Karpas-422 (cell line): ENCODE measurements around the gene SMARCC2. TPM values are rescaled to one million over a fixed set of nuclear protein-coding genes. Genes with fewer than 3 reads are reported as not detected.
"Not testable (repeated sequence)": the region's sequence is repeated elsewhere in the genome, so short reads cannot be mapped to it uniquely, and the experiment has no call there.

Source experiments
- DNase-seq: peaks from one replicate; pipeline ENCODE4 v3.0.0-alpha.2; 2015
- H2AFZ ChIP-seq: fragments of 200-600 bp; sonication (generic); 2 replicates; pipeline ENCODE4 v1.6.1; 2014; ENCODE audit warnings: antibody characterized with exemption, low read length, mixed read lengths
- H3K27ac ChIP-seq: fragments of 200-600 bp; sonication (generic); 2 replicates; pipeline ENCODE4 v1.5.1; 2014; ENCODE audit warnings: mild to moderate bottlenecking, low read length, moderate library complexity
- H3K27me3 ChIP-seq: fragments of 200-600 bp; sonication (generic); 2 replicates; pipeline ENCODE4 v1.6.1; 2014; ENCODE audit warnings: low read length, mixed read lengths
- H3K36me3 ChIP-seq: fragments of 200-600 bp; sonication (generic); 2 replicates; pipeline ENCODE4 v1.6.1; 2014; ENCODE audit warnings: low read length, mixed read lengths; ENCODE audit not compliant: insufficient read depth
- H3K4me1 ChIP-seq: fragments of 200-600 bp; sonication (generic); 2 replicates; pipeline ENCODE4 v1.6.1; 2014; ENCODE audit warnings: mild to moderate bottlenecking, low read length, mixed read lengths
- H3K4me2 ChIP-seq: fragments of 200-600 bp; sonication (generic); 2 replicates; pipeline ENCODE4 v1.6.1; 2014; ENCODE audit warnings: low read length, low read depth, mild to moderate bottlenecking; ENCODE audit not compliant: poor library complexity, severe bottlenecking
- H3K4me3 ChIP-seq: fragments of 200-600 bp; sonication (generic); 2 replicates; pipeline ENCODE4 v1.5.1; 2014; ENCODE audit warnings: mild to moderate bottlenecking, antibody characterized with exemption, low read length, mixed read lengths
- H3K79me2 ChIP-seq: fragments of 200-600 bp; sonication (generic); 2 replicates; pipeline ENCODE4 v1.6.1; 2014; ENCODE audit warnings: mild to moderate bottlenecking, low read length, mixed read lengths
- H3K9ac ChIP-seq: fragments of 200-600 bp; sonication (generic); 2 replicates; pipeline ENCODE4 v1.6.0; 2014; ENCODE audit warnings: low read length
- H3K9me2 ChIP-seq: fragments of 200-600 bp; sonication (generic), shearing (Covaris generic); replicated peaks from 2 replicates; pipeline ENCODE4 v1.6.0; 2014; ENCODE audit warnings: mild to moderate bottlenecking, low read length, moderate library complexity; ENCODE audit not compliant: insufficient read depth
- H3K9me3 ChIP-seq: fragments of 300-700, 200-600 bp; sonication (generic); 2 replicates; pipeline ENCODE4 v1.6.1; 2014; ENCODE audit warnings: low read length, mixed read lengths
- H4K20me1 ChIP-seq: fragments of 200-600 bp; sonication (generic); 2 replicates; pipeline ENCODE4 v1.6.1; 2014; ENCODE audit warnings: mild to moderate bottlenecking, antibody characterized with exemption, low read length, low read depth; ENCODE audit not compliant: insufficient read depth
- total RNA-seq: library from RNA; depleted of rRNA; stranded (reverse); fragments of >200 nt; shearing (Covaris generic); gene quantifications from 2 replicates; pipeline ENCODE4 v1.2.3, GENCODE V29; 2014; ENCODE audit warnings: low replicate concordance; rRNA removed

SMARCC2 gene
- total RNA-seq, 1 experiment from 2014 or later, result 26.2 TPM

DNA sequence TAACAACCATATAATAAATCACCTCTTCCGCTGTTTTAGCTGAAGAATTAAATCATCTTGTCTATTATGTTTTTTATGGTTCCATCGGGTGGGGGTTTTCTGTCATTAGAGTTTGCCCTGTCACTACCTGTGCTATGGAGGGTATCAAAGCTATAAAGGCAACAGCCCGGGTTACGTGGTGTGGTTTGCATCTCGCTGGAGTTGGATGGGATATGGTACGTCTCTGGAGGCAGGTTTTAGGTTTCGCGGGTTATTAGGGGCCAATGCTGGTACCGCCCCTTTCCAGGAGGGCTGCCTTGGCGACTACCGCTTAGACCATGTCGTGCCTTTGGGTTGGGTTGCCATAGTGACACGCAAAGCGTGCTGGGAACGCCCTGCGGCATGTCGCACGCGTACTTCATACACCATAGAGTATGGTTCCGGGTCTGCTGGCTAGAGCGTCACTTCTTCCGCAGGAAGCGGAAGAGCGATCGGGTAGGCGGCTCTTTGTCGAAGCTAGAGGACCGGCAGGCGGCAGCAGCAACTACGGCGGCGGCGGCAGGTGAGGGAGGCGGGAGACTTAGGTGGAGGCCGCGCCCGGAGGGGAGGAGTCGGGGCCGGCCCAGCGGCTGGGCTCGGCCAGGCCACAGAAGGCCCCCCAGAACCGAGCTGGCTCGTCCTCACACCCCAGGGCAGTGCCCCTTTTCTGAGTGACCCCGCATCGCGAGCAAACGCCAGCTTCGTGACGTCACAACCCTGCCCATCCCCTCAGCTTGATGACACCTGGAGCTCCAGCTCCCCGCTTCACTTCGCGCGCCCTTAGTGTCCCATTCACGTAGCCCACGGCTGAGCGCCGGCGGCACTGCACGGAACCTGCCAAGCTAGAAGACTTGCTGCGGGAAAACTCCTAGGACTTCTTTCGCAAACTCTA, 71.2 kb downstream of the SMARCC2 start, which contains the start of gene ZC3H10:
Gene ZC3H10, plus strand, starts transcription at position 489 of the 910 bp plus-strand sequence. CDS start 2,297 bp downstream, outside the sequence.
- Histone ChIP-seq H3K4me2 (peak within 1 kb of the TSS; percentile 94), H3K9ac (peak within 1 kb of the TSS; percentile 85), H3K9me2 (no peaks in the 10 kb centered on the region), H4K20me1 (no peaks in the 10 kb centered on the region), H3K9me3 (no peaks in the 10 kb centered on the region), H3K79me2 (peaks cover 28% of the 10 kb centered on the region), H2AFZ (no peak within 1 kb of the TSS), H3K4me1 (peaks cover 25% of the 10 kb centered on the region), H3K27ac (peak within 1 kb of the TSS; percentile 93), H3K36me3 (peaks cover 16% of the 10 kb centered on the region), H3K27me3 (no peaks in the 10 kb centered on the region), H3K4me3 (peak within 1 kb of the TSS; percentile 90)
- peak; percentile 100 for DNase-seq

DNA sequence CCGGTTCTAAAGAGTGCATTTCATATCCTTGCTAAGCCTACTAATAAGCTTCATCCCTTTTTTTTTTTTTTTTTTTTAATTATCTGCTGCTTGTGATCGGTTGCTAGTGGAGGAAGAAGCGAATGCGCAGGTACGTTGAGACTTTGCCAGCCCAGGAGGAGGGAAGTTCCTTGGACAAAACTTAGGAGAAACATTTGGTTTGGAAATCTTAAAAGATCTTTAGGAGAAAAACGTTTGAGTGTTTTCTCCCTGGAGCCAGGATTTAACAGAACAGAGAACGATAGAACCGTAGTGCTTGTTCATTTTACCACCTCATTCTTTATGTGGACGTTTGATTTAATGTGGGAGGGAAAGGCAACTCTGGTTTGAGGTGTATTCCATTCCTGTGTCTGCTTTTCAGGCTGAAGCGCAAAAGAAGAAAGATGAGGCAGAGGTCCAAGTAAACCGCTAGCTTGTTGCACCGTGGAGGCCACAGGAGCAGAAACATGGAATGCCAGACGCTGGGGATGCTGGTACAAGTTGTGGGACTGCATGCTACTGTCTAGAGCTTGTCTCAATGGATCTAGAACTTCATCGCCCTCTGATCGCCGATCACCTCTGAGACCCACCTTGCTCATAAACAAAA, 72.1 kb downstream of the SMARCC2 start:
- not testable (repeated sequence) for H3K27me3 ChIP-seq, H3K9me2 ChIP-seq, H4K20me1 ChIP-seq, H2AFZ ChIP-seq, H3K9me3 ChIP-seq
- DNase-seq, result peak; percentile 70
- Histone ChIP-seq H3K4me1 (peaks cover 25% of the 10 kb centered on the region), H3K36me3 (peaks cover 19% of the 10 kb centered on the region), H3K27ac (peak overlapping the region; percentile 93), H3K9ac (peak overlapping the region; percentile 85), H3K79me2 (peaks cover 28% of the 10 kb centered on the region), H3K4me2 (peak overlapping the region; percentile 69), H3K4me3 (peak overlapping the region; percentile 90)

DNA sequence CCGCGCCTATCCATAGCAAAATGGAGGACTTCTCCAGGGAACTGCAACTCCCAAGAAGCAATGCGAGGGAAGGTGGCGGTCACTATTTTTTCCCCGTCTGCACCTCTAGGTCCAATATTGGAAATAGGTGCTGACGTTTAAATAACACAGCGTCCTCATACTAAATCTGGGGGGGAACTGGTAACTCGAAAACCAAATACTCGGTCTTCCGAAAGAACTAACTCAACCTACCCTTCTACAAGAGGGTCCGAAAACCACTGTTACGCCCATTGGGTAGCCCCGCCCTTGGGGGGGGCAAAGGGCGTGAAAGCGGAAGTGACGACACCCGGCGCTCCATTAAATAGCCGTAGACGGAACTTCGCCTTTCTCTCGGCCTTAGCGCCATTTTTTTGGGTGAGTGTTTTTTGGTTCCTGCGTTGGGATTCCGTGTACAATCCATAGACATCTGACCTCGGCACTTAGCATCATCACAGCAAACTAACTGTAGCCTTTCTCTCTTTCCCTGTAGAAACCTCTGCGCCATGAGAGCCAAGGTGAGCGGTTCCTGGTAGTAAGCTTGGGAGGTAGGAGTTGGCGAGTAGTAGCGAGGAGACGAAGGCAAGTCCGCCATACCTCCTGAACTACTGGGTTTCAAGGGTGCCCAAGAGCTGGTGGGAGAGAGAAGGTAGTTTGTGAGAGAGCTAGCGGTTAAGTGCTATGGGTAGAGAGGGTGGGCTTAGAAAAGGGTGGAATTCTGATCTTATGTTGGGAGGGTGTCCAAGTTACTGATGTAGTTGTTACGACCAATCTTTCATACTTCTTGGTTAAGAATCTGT, 72.8 kb downstream of the SMARCC2 start, which contains the start of gene RPL41:
Gene RPL41, plus strand, starts transcription at position 367 of the 815 bp plus-strand sequence.
- Histone ChIP-seq H3K27me3 (no peaks in the 10 kb centered on the region), H3K27ac (peak within 1 kb of the TSS; percentile 93), H3K4me3 (peak within 1 kb of the TSS; percentile 90), H2AFZ (peak within 1 kb of the TSS; percentile 95), H3K79me2 (peaks cover 28% of the 10 kb centered on the region), H4K20me1 (no peaks in the 10 kb centered on the region), H3K9me2 (no peaks in the 10 kb centered on the region), H3K9ac (peak within 1 kb of the TSS; percentile 85), H3K4me1 (peaks cover 25% of the 10 kb centered on the region), H3K36me3 (peaks cover 23% of the 10 kb centered on the region), H3K9me3 (no peaks in the 10 kb centered on the region), H3K4me2 (peak within 1 kb of the TSS; percentile 69)
- peak; percentile 98 for DNase-seq

DNA sequence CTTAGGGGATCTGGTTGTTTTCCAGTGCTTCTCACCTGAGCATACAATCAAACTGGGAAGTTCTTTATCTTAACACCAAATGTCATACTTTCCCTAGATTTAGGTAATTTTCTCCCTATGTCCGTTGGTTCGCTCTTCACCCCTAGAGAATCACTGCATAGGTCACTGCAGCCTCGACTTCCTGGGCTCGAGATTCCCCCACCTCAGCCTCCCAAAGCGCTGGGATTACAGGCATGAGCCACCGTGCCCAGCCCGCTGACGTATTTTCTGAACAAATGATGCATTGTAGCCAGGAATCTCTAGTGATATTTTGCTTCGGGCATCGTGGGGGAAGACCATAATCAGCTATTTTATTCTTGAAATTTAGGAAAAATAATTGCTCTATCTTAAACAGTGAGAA, 74.0 kb downstream of the SMARCC2 start:
- Histone ChIP-seq H2AFZ (no peak overlapping the region), H3K4me2 (peak overlapping the region; percentile 69), H3K27me3 (no peaks in the 10 kb centered on the region), H3K4me1 (peaks cover 25% of the 10 kb centered on the region), H3K9me2 (no peaks in the 10 kb centered on the region), H3K9ac (peak overlapping the region; percentile 76), H3K36me3 (peaks cover 33% of the 10 kb centered on the region), H4K20me1 (no peaks in the 10 kb centered on the region), H3K9me3 (no peaks in the 10 kb centered on the region), H3K4me3 (peak overlapping the region; percentile 90), H3K79me2 (peaks cover 25% of the 10 kb centered on the region), H3K27ac (peak overlapping the region; percentile 93)
- no peak for DNase-seq

DNA sequence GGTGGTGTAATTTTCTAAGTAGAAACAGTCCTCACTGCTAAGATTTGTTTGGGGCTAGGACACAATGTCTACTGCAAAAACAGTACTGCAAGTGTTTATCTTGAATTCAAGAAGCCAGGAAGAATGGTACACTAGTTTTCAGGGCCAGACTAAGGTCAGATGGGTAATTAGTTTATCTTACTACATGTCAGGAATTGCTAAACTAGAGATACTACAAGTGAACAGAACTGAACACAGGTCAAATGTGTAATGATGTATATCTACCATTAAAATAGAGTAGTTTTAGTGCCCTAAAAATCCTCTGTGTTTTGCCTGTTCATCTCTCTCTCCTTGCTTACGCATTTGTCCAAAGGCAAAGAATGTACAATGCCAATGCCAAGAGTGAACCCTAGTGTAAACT, 75.2 kb downstream of the SMARCC2 start:
- peak; percentile 46 for DNase-seq
- peaks cover 13% of the 10 kb centered on the region for H3K4me1 ChIP-seq
- H2AFZ ChIP-seq, result no peak overlapping the region
- no peak overlapping the region for H3K4me3 ChIP-seq
- H3K79me2 ChIP-seq, result peaks cover 14% of the 10 kb centered on the region
- no peaks in the 10 kb centered on the region for H3K27me3 ChIP-seq
- H4K20me1 ChIP-seq, result no peaks in the 10 kb centered on the region
- no peaks in the 10 kb centered on the region for H3K9me3 ChIP-seq
- H3K27ac ChIP-seq, result no peak overlapping the region
- no peaks in the 10 kb centered on the region for H3K9me2 ChIP-seq
- H3K9ac ChIP-seq, result no peak overlapping the region
- H3K4me2 ChIP-seq, result no peak overlapping the region
- peaks cover 33% of the 10 kb centered on the region for H3K36me3 ChIP-seq

Other genes with a start within 250 kb of the SMARCC2 start
- gene PMEL, start 223.4 kb downstream of the SMARCC2 start, total RNA-seq, result 8.8 and 9.7 TPM in 2 replicates
- gene CDK2, start 222.7 kb downstream of the SMARCC2 start, total RNA-seq, result 35.3 and 49.9 TPM in 2 replicates
- gene RAB5B, start 215.4 kb downstream of the SMARCC2 start, total RNA-seq, result 43.8 and 62.4 TPM in 2 replicates
- gene SUOX, start 192.2 kb downstream of the SMARCC2 start, total RNA-seq, result 3.1 and 11.0 TPM in 2 replicates
- gene IKZF4, start 168.4 kb downstream of the SMARCC2 start, total RNA-seq, result 1.0 and 7.4 TPM in 2 replicates
- gene RPS26, start 147.6 kb downstream of the SMARCC2 start, total RNA-seq, result 417 and 1,471 TPM in 2 replicates
- not detected in 2 replicates for gene ERBB3, start 109.3 kb downstream of the SMARCC2 start, total RNA-seq
- 111 and 267 TPM in 2 replicates for gene PA2G4, start 84.9 kb downstream of the SMARCC2 start, total RNA-seq
- 7,506 and 9,874 TPM in 2 replicates for gene RPL41, start 72.8 kb downstream of the SMARCC2 start, total RNA-seq
- gene ZC3H10, start 71.2 kb downstream of the SMARCC2 start, total RNA-seq, result 11.9 and 13.4 TPM in 2 replicates
- 75.3 and 75.7 TPM in 2 replicates for gene ESYT1, start 61.2 kb downstream of the SMARCC2 start, total RNA-seq
- 33.1 and 94.4 TPM in 2 replicates for gene MYL6B, start 36.9 kb downstream of the SMARCC2 start, total RNA-seq
- 640 and 780 TPM in 2 replicates for gene MYL6, start 31.1 kb downstream of the SMARCC2 start, total RNA-seq
- gene RNF41, start 32.4 kb upstream of the SMARCC2 start, total RNA-seq, result 52.0 and 63.6 TPM in 2 replicates
- 45.6 and 54.2 TPM in 2 replicates for gene NABP2, start 34.9 kb upstream of the SMARCC2 start, total RNA-seq
- gene SLC39A5, start 40.6 kb upstream of the SMARCC2 start, total RNA-seq, result 0.61 TPM in 1 of 2 replicates, not detected in the other
- gene ANKRD52, start 68.9 kb upstream of the SMARCC2 start, total RNA-seq, result 14.3 and 18.2 TPM in 2 replicates
- gene COQ10A, start 77.5 kb upstream of the SMARCC2 start, total RNA-seq, result 32.7 and 38.9 TPM in 2 replicates
- 80.4 and 158 TPM in 2 replicates for gene CS, start 110.8 kb upstream of the SMARCC2 start, total RNA-seq
- gene CNPY2, start 126.5 kb upstream of the SMARCC2 start, total RNA-seq, result 85.1 and 107 TPM in 2 replicates
- 72.3 and 74.3 TPM in 2 replicates for gene PAN2, start 144.5 kb upstream of the SMARCC2 start, total RNA-seq
- gene IL23A, start 149.4 kb upstream of the SMARCC2 start, total RNA-seq, result 5.9 and 8.1 TPM in 2 replicates
- gene STAT2, start 170.6 kb upstream of the SMARCC2 start, total RNA-seq, result 86.1 and 93.5 TPM in 2 replicates
- gene APOF, start 173.4 kb upstream of the SMARCC2 start, total RNA-seq, result not detected in 2 replicates